Pulmonary artery endothelial cell (primary cell): ENCODE results near the gene SCAMP5. TPM values are rescaled to one million over a fixed set of nuclear protein-coding genes. Genes with fewer than 3 reads are reported as not detected.

Experiments used
- DNase-seq: peaks from one replicate; pipeline ENCODE4 v3.0.0-alpha.2; 2011; ENCODE audit warnings: low read depth, low spot score
- total RNA-seq: library from RNA; depleted of rRNA; stranded (reverse); fragments of >200 nt; gene quantifications from 2 replicates; pipeline ENCODE4 v1.2.3, GENCODE V29; 2014

The SCAMP5 gene, protein sequence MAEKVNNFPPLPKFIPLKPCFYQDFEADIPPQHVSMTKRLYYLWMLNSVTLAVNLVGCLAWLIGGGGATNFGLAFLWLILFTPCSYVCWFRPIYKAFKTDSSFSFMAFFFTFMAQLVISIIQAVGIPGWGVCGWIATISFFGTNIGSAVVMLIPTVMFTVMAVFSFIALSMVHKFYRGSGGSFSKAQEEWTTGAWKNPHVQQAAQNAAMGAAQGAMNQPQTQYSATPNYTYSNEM
- 3.5 and 5.9 TPM in 2 replicates for total RNA-seq

DNA sequence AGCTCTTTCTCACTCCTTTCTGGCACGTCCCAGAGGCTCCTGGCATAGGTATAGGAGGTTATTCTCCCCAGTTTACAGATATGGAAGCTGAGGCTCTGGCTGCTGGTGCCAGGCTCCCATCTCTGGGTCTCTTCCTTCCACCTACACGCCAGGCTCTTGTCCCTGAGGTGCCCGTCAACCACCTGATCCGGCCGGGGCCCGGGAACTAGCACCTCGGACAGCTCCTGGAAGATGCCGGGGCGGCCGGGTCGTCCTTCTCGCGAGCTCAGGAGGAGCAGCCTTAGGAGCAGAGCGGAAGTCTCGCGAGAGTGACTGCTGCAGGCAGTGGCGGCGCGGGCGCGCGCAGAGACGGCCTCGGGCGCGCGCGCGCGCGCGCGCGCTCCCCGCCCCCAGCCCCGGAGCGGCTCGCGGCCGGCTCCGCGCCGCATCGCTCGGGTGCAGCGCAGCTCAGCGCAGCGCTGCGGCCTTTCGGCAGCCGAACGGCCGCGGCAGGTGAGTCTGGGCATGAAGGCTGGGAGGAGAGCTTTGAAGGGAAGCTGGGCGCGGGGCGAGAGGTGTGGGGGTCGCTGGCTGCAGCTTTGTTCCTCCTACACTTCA lies at the start of gene SCAMP5:
Gene SCAMP5 (plus strand): TSS at position 382 of the 597 bp plus-strand sequence. CDS start 16,277 bp downstream, outside the sequence.
- DNase-seq: peak; percentile 71

DNA sequence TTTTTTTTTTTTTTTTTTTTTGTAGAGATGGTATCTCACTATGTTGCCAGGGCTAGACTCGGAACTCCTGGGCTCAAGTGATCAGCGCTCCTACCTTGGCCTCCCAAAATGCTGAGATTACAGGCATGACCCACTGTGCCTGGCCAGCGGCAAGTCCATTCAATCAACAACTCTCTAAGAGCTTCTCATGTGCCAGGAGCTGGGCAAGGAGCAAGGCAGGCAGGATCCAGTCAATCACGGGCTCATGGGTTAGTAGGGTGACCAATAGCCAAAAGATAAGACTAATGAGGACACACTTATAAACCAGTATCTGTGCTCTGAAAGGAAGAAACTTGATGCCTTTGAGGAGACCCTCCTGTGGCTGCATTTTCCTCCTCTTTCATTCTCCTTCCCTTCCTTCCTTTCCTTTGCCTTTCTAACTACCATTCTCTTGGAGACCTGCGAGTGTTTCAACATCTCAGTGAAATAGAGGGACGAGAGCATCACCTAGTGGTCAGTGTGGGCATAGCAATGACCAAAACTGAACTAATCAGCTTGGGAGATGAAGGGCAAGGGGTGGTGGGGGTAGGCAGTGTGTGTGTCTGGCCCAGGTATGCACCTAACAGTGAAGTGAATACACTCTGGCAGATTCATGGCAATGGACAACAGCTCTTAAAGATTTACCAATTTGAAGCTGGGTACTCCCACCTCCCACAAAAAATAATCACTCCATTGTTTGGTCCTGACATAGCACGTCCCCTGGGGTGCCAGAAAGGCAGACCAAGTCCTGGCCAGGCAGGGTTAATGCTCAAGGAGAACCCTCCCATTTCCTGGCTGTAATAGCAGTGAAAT lies 45.1 kb upstream of the SCAMP5 start:
- no peak for DNase-seq

DNA sequence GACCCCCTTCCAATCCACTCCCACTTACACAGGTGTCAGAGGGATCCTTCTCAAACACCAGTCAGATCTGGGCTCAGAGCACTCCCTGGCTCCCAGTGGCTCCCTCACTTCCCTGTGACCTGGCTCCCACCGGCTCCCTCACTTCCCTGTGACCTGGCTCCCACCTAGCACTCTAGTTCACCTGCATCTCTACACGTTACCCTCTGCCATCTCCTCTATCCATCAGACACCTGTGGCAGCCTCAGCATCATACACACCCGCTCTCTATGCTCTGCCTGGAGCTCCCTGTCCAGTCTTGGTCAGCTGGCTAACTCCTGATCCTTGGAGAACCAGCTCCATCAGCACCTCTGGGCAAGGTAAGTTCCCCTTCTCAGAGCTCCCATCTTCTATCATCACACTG lies 44.4 kb upstream of the SCAMP5 start:
- no peak for DNase-seq

DNA sequence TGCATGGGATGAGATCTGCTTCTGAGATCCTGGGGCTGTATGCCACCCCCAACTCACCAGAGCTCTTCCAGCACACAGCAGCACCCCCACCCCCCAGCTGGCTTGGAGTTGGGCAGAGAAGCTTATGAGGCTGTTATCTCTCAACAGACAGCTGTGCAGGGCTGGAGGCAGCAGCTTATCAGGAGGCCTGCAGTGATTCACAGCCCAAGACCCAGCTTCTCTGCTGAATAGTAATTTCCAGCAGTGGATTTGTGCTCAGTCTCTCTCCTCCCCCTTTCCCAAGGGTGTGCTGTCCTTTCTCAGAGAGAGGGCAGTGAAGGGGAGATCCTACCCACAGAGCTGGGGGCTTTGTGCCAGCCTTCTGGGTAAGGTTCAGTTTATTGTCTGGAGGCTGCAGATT lies 40.8 kb upstream of the SCAMP5 start:
- no peak for DNase-seq

DNA sequence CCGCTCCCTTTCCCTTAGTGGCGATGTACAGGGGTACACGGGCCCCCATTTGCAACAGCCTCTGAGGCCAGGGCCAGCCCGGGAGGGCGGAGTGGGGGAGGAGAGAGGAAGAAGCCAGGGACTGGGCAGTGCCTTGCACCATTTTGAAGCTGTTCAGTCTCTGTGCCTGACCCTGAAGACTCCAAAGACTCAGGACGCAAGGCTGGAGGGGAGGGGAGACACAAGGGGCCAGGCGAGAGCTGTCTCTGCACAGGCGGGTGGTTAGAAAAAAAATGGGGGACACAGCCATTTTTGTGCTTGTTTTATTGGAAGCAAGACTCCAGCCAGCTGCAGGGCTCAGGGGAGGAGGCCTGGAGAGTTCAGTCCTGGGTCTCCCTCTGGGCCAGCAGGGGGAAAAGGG lies 40.3 kb upstream of the SCAMP5 start:
- no peak for DNase-seq

DNA sequence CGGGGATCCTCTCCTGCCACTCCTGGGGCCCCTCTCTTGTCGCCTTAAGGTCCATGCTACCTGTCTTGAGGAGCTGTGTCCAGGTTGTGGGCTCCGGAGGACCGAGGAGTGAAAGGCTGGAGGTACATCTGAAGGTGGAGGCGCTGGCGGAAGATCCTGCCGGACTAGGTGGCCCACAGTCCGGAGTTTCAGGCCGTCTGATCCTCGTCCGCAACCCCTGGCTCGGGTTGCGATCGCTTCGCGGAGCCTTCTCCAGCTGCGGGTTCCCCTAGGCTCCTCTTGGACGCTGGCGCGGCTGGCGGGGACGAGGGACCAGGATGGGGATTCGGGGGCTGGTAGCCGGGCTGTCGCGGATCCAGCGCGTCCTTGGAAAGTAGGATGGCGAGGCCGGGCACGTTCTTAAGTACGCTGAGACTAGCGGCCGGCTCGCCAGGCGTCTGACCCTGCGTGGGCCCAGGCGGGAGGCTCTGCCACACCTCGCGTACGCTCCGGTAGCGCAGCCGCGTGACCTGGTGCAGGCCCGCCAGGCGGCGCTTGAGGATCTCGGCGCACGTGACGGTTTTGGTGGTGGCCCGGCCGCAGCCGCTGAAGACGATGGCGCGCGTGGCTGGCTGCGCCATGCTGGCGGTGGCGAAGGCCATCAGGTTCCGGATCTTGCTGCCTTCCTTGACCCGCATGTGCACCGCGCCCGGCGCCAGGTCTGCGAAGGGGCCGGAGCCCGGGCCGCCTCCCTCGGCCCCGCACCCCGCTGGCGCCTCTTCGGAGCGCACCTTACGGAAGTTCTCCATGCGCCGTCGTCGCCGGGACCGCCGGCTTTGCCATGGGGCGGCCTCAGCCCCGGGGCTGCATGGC lies 39.3 kb upstream of the SCAMP5 start:
- DNase-seq: no peak

DNA sequence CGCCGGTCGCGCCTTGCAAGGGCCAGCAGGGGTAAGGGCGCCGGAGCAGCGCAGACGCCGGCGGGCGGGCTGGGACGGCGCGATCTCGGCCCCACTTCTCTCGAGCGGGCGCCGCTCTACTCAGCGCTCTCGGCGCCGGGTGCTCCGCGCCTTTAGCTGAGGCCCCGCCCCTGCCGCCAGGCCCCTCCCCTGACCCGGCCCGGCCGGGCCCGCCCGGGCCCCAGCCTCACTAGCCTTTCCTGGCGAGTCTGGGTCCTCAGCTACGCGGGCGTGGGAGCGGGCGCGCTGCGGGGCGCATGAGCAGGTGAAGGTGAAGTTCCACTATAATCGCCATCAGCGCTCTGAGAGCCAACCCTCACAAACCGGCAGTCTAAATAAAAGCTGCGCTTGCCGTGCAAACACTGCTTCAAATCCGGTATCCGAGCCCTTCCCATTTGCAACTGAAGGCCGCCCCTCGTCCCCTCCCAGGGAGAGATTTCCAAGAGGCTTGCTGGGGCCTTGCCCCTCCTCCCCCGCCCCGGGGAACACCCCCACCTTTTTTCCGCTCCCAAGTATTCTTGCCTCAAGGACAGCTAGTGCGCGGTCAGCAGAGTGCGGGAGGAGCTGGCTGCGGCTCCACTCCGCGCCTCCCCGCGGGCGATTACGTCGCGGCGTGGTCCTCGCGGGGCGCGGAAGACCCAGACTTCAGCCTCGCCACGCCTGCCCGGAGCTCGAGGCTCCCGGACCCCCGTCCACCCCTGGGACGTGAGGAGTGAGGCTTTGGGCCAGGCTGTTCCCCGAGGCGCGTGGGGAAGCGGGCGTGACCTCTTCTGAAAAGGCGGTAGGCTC lies 38.5 kb upstream of the SCAMP5 start, which contains the start of gene RPP25:
Gene RPP25 (minus strand): TSS at position 125 of the 828 bp plus-strand sequence. CDS start 189 bp downstream, outside the sequence.
- DNase-seq: no peak

DNA sequence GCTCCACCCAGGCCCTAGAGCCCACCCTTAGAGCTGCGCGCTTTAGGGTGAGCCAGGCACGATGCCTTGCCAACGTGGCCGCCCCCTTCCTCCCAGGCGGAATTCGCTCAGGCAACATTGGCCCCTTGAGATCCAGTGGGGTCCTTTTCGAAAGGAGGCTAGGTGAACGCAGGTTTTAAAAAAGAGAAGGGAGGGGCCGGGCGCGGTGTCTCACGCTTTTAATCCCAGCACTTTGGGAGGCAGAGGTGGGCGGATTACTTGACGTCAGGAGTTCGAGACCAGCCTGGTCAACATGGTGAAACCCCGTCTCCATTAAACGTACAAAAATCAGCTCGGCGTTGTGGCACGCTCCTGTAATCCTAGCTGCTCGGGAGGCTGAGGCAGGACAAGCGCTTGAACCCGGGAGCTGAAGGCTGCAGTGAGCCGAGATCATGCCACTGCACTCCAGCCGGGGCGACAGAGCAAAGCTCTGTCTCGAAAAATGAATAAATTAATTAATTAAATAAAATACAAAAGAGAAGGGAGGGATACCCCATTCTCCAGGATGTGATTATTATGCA lies 37.8 kb upstream of the SCAMP5 start:
- no peak for DNase-seq

DNA sequence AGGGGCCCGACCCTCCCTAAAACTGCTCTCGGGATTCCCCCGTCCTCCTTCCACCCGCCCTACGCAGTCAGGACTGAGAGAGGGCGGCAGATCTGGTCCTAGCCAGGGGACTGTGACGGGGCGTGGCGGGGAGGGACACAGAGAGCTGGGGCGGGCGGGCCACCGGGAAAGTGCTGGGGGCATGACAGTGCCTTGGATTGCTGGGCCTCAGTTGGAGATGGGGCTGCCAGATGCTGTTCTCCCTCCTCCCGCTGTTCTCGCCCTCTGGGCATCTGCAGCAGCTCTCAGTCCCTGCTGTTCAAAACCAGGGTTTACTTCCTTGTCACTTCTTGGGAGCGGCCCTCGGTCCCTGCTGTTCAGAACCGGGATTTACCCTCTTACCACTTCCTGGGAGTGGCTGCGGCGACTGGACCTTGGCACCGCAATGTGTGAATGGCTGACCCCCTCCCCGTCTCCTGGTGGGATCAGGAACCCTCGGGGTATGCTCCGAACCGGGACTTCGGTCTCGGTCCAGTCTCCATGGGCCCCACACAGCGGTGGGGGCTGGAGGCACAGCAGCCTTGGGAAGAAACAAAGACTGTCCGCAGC lies 36.9 kb upstream of the SCAMP5 start:
- DNase-seq: no peak

DNA sequence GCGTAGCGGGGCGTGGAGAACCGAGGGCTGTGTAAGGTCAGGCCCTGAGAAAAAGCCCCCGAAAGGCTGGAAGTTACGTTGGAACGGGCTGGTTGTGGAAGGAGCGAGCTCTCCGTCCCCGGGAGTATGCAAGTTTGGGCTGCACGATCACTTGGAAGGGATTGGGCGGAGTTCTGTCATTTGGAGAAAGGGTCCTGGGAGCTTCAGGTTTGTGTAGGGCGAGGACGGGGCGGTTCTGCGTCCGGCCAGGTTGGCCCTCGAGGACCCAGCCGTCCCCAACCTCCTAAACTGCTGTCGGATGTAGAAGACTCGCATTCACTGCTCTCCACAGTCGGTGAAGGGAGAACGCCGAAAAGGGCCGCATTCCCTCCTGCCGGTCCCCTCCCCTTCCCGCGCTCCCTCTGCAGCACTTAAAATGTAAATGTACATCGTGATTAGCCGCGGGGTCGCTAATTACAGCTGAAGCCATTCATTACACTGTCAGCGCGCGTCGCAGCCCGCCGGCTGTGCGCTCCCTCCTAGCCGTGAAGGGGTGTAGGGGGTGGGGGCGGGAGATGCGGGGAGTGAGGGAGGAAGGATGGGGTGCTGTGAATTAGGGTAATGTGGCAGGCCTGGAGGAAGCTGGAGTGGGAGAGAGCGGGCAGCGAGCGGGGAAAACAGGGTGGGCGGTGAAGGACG lies 36.3 kb upstream of the SCAMP5 start:
- no peak for DNase-seq

DNA sequence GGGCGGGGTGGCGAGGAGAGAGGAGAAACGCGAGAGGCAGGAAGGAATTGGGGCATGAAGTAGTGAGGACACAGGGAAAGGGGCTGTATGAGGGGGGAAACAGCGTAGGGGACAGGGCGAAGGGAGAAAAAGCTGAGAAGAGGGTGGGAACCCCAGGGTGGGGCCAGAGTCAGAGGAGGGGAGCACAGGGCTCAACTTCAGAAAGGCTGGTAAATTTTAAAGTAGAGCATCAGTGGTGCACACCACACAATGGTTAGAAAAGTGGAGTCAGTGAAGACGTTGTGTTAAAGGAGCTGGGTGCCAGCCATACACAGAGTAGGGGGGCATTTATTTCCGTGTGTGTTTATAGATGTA lies 35.8 kb upstream of the SCAMP5 start:
- no peak for DNase-seq

DNA sequence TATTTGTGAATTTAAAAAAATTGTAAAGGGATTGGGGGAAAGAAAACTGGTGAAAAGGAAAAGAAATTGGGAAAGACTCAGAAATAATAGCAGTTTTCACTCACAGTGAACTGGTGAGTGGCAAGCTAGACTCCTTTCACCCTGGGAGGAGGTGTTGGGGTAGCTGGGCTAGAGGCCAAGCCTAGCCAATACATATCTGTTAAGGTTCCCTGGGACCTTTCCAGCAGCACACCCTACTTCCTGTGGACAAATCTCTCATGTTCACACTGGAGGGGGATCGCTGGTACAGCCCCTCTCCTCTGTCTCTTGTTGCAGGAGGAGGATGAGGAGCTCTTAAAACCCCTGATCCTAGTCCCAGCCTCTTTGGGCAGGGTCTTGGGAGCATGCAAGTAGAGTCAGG lies 35.1 kb upstream of the SCAMP5 start:
- no peak for DNase-seq

DNA sequence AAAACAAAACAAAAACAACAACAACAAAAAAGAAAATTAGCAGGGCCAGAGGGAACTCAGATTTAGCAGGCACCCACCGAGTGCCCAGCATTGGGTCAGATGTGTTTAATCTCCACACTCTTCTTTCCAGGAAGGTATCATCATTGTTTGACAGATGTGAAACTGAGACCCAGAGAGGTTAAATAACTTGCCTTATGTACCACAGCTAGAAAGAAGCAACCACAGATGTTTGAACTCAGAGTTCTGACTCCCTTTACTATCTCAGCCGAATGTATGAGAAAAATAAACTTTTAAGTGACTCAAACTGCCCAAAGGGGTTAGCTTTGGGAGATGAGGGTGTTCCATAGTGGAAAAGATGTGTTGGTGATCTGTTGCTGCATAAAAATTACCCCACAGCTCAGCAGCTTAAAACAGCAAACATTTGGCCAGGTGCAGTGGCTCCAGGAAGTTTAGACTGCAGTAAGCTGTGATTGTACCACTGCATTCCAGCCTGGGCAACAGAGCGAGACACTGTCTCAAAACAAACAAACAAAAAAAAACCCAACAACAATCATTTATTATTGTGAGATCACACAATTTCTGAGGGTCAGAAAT lies 34.3 kb upstream of the SCAMP5 start:
- DNase-seq: no peak

DNA sequence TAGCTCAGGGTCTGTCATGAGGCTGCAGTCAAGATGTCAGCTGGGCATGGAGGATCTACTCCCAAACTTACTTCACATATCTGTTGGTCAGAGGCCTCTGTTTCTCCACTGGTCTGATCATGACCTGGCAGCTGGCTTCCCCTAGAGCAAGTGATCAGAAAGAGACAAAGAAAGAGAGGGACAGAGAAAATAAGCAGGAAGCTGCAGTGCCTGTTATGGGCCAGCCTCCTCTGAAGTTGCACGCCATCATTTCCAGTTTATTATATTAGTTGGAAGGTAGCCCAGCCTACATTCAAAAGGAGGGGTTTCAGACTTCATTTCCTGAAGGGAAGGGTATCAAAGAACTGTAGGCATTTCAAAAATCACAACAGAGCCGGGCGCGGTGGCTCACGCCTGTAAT lies 33.7 kb upstream of the SCAMP5 start:
- no peak for DNase-seq

DNA sequence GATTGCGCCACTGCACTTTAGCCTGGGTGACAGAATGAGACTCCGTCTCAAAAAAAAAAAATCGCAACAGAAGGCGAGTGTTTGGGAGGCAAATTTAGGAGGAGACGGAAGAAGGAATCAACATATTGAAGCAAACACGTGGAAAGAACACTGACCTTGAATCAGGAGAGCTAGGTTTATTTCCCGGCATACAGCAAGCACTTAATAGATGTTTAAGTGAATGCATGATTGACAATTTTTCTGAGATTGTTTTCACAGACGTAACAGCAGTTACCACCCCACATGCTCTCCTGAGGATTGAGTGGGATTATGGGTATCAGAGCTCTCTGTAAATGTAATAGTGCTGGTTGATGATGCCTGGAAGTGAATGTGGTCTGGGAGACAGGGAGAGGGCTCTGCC lies 33.1 kb upstream of the SCAMP5 start:
- DNase-seq: no peak

DNA sequence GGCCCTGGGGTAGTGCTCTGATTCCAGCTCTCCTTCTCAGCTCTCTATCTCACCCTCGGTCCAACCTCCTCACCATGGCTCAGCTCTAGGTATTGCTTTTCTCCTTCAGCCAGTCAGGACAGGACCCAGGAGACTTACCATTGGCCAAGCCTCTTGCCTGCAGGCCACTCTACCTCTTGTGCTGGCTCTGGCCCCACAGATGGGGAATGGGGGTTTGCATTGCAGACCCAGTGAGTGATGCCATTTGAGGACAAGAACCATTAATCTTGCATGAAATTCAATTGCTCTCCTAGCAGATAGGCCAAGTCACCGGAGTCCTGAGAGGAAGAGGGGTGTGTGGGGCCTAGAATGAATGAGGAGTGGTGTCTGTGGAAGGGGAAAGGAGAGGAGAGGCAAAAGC lies 32.7 kb upstream of the SCAMP5 start:
- no peak for DNase-seq

DNA sequence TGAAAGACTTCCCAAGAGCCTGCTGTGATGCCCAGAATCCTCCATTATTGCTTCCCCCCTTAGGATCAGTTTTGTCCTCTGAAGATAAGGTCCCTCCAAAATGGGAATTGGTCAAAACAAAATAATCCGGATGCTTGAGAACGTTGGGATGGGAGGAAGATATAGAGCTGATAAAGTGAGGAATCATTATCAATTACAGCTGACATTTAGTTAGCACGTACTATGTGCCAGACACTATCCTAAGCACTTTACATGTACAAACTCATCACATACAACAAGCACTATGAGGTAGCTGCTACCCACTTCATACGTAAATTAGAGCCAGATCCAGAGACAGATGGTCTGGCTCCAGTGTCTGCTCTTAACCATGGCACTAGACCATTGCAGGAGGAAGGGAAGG lies 32.1 kb upstream of the SCAMP5 start:
- DNase-seq: no peak

DNA sequence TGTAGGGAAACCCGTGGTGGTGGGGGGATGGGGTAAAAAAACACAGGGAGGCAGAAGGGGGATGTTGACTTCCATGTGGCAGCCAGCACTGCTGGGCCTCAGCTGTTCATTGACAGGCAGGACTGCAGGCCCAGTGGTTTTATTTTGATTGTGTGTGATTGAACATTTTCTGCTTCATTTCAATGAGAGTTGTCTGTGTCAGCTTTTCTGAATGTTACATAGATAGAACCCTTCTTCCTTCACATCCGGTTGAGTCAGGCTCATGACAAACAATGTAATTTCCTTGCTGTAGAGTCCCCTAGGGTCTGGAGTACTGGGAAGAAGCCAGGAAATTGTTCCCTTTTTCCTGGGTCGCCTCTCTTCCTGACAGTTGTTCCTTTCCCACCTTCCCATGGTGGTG lies 30.6 kb upstream of the SCAMP5 start:
- peak; percentile 43 for DNase-seq

DNA sequence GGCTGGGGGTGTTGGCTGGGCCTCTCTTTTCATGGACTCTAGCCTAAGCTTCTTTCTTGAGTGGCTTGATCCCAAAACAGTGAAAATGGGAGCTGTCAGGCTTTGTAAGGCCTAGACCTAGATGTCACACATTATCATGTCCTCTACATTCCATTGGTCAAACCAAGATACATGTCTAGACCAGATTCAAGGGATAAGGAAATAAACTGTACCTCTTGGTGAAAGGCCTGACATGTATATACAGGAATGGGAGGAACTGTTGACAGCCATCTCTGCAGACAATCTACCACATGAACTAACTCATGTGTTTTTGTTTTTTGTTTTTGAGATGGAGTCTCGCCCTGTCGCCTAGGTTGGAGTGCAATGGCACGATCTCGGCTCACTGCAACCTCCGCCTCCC lies 27.7 kb upstream of the SCAMP5 start:
- DNase-seq: no peak
